Measurements from ENCODE around the gene ZNF358. TPM values are rescaled to one million over a fixed set of nuclear protein-coding genes. Genes with fewer than 3 reads are reported as not detected.

ZNF358 gene
- total RNA-seq, 6 experiments from 2014 or later = 15.3 to 35.1 (median 24.8) TPM

DNA sequence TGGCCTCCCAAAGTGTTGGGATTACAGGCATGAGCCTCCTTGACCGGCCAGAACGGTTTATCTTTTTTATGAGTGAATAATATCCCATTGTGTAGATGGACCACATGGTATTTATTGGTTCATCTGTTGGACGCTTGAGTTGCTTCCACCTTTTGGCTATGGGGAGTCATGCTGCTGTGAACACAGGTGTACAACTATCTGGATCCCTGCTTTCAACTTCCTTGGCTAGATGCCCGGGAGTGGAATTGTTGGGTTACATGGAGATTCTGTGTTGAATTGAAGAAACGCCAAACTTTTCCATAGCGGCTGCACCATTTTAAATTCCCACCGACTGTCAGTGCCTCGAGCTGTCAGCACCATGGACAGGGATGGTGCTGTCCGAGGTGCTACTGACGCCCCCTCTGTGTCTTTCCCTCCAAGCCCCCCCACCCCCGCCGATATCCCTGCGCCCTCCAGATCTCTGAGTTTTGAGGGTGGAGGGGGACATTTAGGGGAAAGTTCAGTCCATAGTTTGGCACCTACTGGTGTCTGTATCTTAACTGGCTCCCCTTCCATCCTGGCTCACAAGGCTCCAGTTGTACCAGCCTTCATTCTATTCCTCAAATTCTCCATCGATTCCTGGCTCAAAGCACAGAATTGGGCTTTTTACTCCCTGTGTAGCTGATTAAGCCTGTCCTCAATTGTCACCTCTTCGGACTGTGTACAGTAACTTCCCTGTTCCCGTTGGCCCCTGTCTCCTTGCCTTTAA, 46.9 kb downstream of the ZNF358 start:
- H3K4me3 ChIP-seq = no peak overlapping the region
- peaks cover 0 to 20% (median 3%) of the 10 kb centered on the region in 4 donors for H3K36me3 ChIP-seq
- no peak for ATAC-seq
- intact Hi-C loops (cut with DNase I) = no loop called here
- H3K27ac ChIP-seq = no peak overlapping the region
- no peaks in the 10 kb centered on the region for H3K9me3 ChIP-seq
- 63% methylated on average over 13 of the region's 16 CpGs for WGBS (ENCODE audit: insufficient coverage, low coverage, low lambda C conversion rate, missing lambda C conversion rate)
- TF ChIP-seq, protein P1, sequence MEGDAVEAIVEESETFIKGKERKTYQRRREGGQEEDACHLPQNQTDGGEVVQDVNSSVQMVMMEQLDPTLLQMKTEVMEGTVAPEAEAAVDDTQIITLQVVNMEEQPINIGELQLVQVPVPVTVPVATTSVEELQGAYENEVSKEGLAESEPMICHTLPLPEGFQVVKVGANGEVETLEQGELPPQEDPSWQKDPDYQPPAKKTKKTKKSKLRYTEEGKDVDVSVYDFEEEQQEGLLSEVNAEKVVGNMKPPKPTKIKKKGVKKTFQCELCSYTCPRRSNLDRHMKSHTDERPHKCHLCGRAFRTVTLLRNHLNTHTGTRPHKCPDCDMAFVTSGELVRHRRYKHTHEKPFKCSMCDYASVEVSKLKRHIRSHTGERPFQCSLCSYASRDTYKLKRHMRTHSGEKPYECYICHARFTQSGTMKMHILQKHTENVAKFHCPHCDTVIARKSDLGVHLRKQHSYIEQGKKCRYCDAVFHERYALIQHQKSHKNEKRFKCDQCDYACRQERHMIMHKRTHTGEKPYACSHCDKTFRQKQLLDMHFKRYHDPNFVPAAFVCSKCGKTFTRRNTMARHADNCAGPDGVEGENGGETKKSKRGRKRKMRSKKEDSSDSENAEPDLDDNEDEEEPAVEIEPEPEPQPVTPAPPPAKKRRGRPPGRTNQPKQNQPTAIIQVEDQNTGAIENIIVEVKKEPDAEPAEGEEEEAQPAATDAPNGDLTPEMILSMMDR (IDR thresholded peaks at IDR 0.05) = no peak
- TF ChIP-seq POLR2A (IDR thresholded peaks at IDR 0.05) = no peak
- no peak for DNase-seq
- H3K4me1 ChIP-seq = no peaks in the 10 kb centered on the region
- no peaks in the 10 kb centered on the region for H3K27me3 ChIP-seq

- intact Hi-C loops (cut with DNase I) = loop anchor here in 1 of 2 donors (5.0 kb wide), 2 partner anchors 112 to 232 kb away; partner anchors contain the start of gene MCEMP1
- Histone ChIP-seq H3K4me3 (no peak overlapping the region), H3K36me3 (peaks cover 0 to 4% (median 0%) of the 10 kb centered on the region in 4 donors), H3K27me3 (no peaks in the 10 kb centered on the region), H3K27ac (no peak overlapping the region), H3K4me1 (no peaks in the 10 kb centered on the region), H3K9me3 (no peaks in the 10 kb centered on the region)
- WGBS (ENCODE audit: insufficient coverage, low coverage, low lambda C conversion rate, missing lambda C conversion rate) = 91% methylated on average over 4 of the region's 4 CpGs
- DNase-seq (no peak), ATAC-seq (no peak)
- TF ChIP-seq, protein P1 (IDR thresholded peaks at IDR 0.05) = no peak
- TF ChIP-seq POLR2A (IDR thresholded peaks at IDR 0.05) = no peak
These were observed 49.0 kb downstream of the ZNF358 start for GRCh38 chr19:7564866-7565265.

- WGBS (ENCODE audit: insufficient coverage, low coverage, low lambda C conversion rate, missing lambda C conversion rate) = 83% methylated on average over 5 of the region's 5 CpGs
- no peak for DNase-seq
- Histone ChIP-seq H3K27me3 (no peaks in the 10 kb centered on the region), H3K9me3 (no peaks in the 10 kb centered on the region), H3K36me3 (peaks cover 0 to under 1% (median 0%) of the 10 kb centered on the region in 4 donors), H3K27ac (no peak overlapping the region), H3K4me1 (no peaks in the 10 kb centered on the region), H3K4me3 (no peak overlapping the region)
- intact Hi-C loops (cut with DNase I) = loop anchor here in 1 of 2 donors (5.0 kb wide), 2 partner anchors 112 to 232 kb away; partner anchors contain the start of gene MCEMP1
- TF ChIP-seq POLR2A (IDR thresholded peaks at IDR 0.05) = no peak
- TF ChIP-seq, protein P1 (IDR thresholded peaks at IDR 0.05) = no peak
- ATAC-seq = no peak
These were observed 49.4 kb downstream of the ZNF358 start for GRCh38 chr19:7565332-7565731.

Small RNAs within 50 kb of the gene (small RNA-seq; reads per million reads assigned to genes)
- 0 reads per million in 2 experiments for gene AC008878.2

Other genes starting within 250 kb of the ZNF358 start
- gene INSR, start 221.7 kb upstream of the ZNF358 start, total RNA-seq = 100 to 1,000 TPM in 4 of 6 experiments, 10 to 100 TPM in 2; 82.7 to 121 (median 106) TPM
- gene ARHGEF18, start 167.2 kb upstream of the ZNF358 start, total RNA-seq = 10 to 100 TPM; 15.1 to 19.2 (median 17.7) TPM
- gene PEX11G, start 27.1 kb upstream of the ZNF358 start, total RNA-seq = 10 to 100 TPM in 2 of 6 experiments, 1 to 10 TPM in 4; 4.8 to 14.3 (median 9.4) TPM
- gene MCOLN1, start 6.5 kb downstream of the ZNF358 start, total RNA-seq = 10 to 100 TPM in 5 of 6 experiments, 1 to 10 TPM in 1; 9.8 to 25.2 (median 17.7) TPM
- 10 to 100 TPM; 38.7 to 61.8 (median 46.5) TPM for gene PNPLA6, start 19.6 kb downstream of the ZNF358 start, total RNA-seq
- gene CAMSAP3, start 79.8 kb downstream of the ZNF358 start, total RNA-seq = 10 to 100 TPM; 21.8 to 31.9 (median 23.4) TPM
- gene XAB2, start 113.4 kb downstream of the ZNF358 start, total RNA-seq = 10 to 100 TPM; 12.8 to 21.3 (median 17.8) TPM
- gene PET100, start 113.7 kb downstream of the ZNF358 start, total RNA-seq = 10 to 100 TPM in 4 of 6 experiments, 1 to 10 TPM in 2; 6.8 to 83.9 (median 56.5) TPM
- gene PCP2, start 117.6 kb downstream of the ZNF358 start, total RNA-seq = 1 to 10 TPM in 1 of 6 experiments, under 1 TPM in 2, not detected in 3; 0.90 to 1.5 (median 0.95) TPM
- gene STXBP2, start 121.0 kb downstream of the ZNF358 start, total RNA-seq = 10 to 100 TPM; 27.5 to 45.7 (median 39.1) TPM
- 1 to 10 TPM in 1 of 6 experiments, under 1 TPM in 1, not detected in 4; 0.63 to 2.4 TPM for gene RETN, start 152.9 kb downstream of the ZNF358 start, total RNA-seq
- gene MCEMP1, start 161.0 kb downstream of the ZNF358 start, total RNA-seq = under 1 TPM; 0.11 to 0.86 (median 0.34) TPM
- 10 to 100 TPM; 41.7 to 66.5 (median 52.0) TPM for gene TRAPPC5, start 164.7 kb downstream of the ZNF358 start, total RNA-seq
- under 1 TPM in 2 of 6 experiments, not detected in 4; 0.18 to 0.29 TPM for gene FCER2, start 186.0 kb downstream of the ZNF358 start, total RNA-seq
- 10 to 100 TPM; 25.7 to 59.0 (median 38.2) TPM for gene CLEC4G, start 216.0 kb downstream of the ZNF358 start, total RNA-seq
- 1 to 10 TPM in 4 of 6 experiments, under 1 TPM in 2; 0.42 to 6.7 (median 2.8) TPM for gene CD209, start 231.4 kb downstream of the ZNF358 start, total RNA-seq
- 10 to 100 TPM; 12.8 to 64.8 (median 20.8) TPM for gene CLEC4M, start 247.1 kb downstream of the ZNF358 start, total RNA-seq

Data from right lobe of liver (tissue), 6 donors.